Progenitor cell of endocrine pancreas (in vitro differentiated cells): ENCODE results near the gene KRTAP10-5. TPM values are rescaled to one million over a fixed set of nuclear protein-coding genes. Genes with fewer than 3 reads are reported as not detected.

Experiments
- DNase-seq: peaks from one replicate; pipeline ENCODE4 v3.0.0; 2021; ENCODE audit warnings: low spot score; ENCODE audit not compliant: unreplicated experiment
- H3K27ac Mint-ChIP-seq: 2 replicates; pipeline ENCODE4 v1.8.0; 2021; ENCODE audit warnings: mild to moderate bottlenecking, moderate library complexity, mixed read lengths
- H3K27me3 Mint-ChIP-seq: 2 replicates; pipeline ENCODE4 v1.8.0; 2021; ENCODE audit warnings: mixed read lengths
- H3K36me3 Mint-ChIP-seq: 2 replicates; pipeline ENCODE4 v1.8.0; 2022; ENCODE audit warnings: mixed read lengths; ENCODE audit not compliant: insufficient read depth
- H3K4me1 Mint-ChIP-seq: 2 replicates; pipeline ENCODE4 v1.8.0; 2021; ENCODE audit warnings: low read depth, mixed read lengths
- H3K4me3 Mint-ChIP-seq: 2 replicates; pipeline ENCODE4 v1.8.0; 2021; ENCODE audit warnings: low read depth, mild to moderate bottlenecking, moderate library complexity, mixed read lengths
- H3K9me3 Mint-ChIP-seq: 2 replicates; pipeline ENCODE4 v1.8.0; 2021; ENCODE audit warnings: low read depth, mixed read lengths
- CTCF ChIP-seq: fragments of 200-600 bp; sonication (generic); IDR thresholded peaks from one replicate; pipeline ENCODE4 v1.5.0; 2021; ENCODE audit warnings: antibody characterized with exemption, mild to moderate bottlenecking; ENCODE audit not compliant: unreplicated experiment
- total RNA-seq: library from RNA; stranded (reverse); gene quantifications from 2 replicates; pipeline ENCODE4 v1.2.1, GENCODE V29; 2021

Gene KRTAP10-5
- total RNA-seq, 1 donor from 2014 or later, result not detected

- no peak for DNase-seq
- peaks cover 16% of the 10 kb centered on the region for H3K9me3 Mint-ChIP-seq
- H3K4me3 Mint-ChIP-seq, result no peak overlapping the region
- H3K36me3 Mint-ChIP-seq, result peaks cover 5% of the 10 kb centered on the region
- no peak for TF ChIP-seq CTCF
- H3K27me3 Mint-ChIP-seq, result peaks cover 6% of the 10 kb centered on the region
- no peak overlapping the region for H3K27ac Mint-ChIP-seq
- no peaks in the 10 kb centered on the region for H3K4me1 Mint-ChIP-seq
These were observed 36.7 kb upstream of the KRTAP10-5 start for GRCh38 chr21:44617071-44617501.

GRCh38 chr21:44616591-44616926, 36.2 kb upstream of the KRTAP10-5 start:
- no peak overlapping the region for H3K27ac Mint-ChIP-seq
- no peaks in the 10 kb centered on the region for H3K4me1 Mint-ChIP-seq
- peaks cover 6% of the 10 kb centered on the region for H3K27me3 Mint-ChIP-seq
- no peak for TF ChIP-seq CTCF
- no peak overlapping the region for H3K4me3 Mint-ChIP-seq
- peaks cover 5% of the 10 kb centered on the region for H3K36me3 Mint-ChIP-seq
- H3K9me3 Mint-ChIP-seq, result peaks cover 13% of the 10 kb centered on the region
- DNase-seq, result no peak

GRCh38 chr21:44615911-44616590, 35.6 kb upstream of the KRTAP10-5 start:
- H3K4me1 Mint-ChIP-seq, result no peaks in the 10 kb centered on the region

GRCh38 chr21:44615466-44615865, 35.1 kb upstream of the KRTAP10-5 start:
- TF ChIP-seq CTCF, result no peak
- Mint-ChIP-seq H3K9me3 (peaks cover 17% of the 10 kb centered on the region), H3K27ac (no peak overlapping the region), H3K4me3 (no peak overlapping the region), H3K4me1 (no peaks in the 10 kb centered on the region), H3K36me3 (peaks cover 5% of the 10 kb centered on the region), H3K27me3 (peaks cover 6% of the 10 kb centered on the region)
- DNase-seq, result no peak

More at GRCh38 chr21:44615911-44616590, 35.6 kb upstream of the KRTAP10-5 start:
- Mint-ChIP-seq H3K27ac (no peak overlapping the region), H3K9me3 (peaks cover 18% of the 10 kb centered on the region), H3K4me3 (no peak overlapping the region), H3K27me3 (peaks cover 6% of the 10 kb centered on the region), H3K36me3 (peaks cover 5% of the 10 kb centered on the region)
- no peak for DNase-seq
- TF ChIP-seq CTCF, result no peak

- Mint-ChIP-seq H3K9me3 (peaks cover 14% of the 10 kb centered on the region), H3K36me3 (peaks cover 5% of the 10 kb centered on the region), H3K4me3 (no peak overlapping the region), H3K27me3 (peaks cover 6% of the 10 kb centered on the region), H3K4me1 (no peaks in the 10 kb centered on the region), H3K27ac (no peak overlapping the region)
- no peak for TF ChIP-seq CTCF
- no peak for DNase-seq
These were observed 34.6 kb upstream of the KRTAP10-5 start for GRCh38 chr21:44614961-44615391.
